H9 (cell line): ENCODE data around the gene TMEM181. TPM values are rescaled to one million over a fixed set of nuclear protein-coding genes. Genes with fewer than 3 reads are reported as not detected.

Experiments
- DNase-seq: peaks from one replicate; pipeline ENCODE4 v3.0.0-alpha.2; 2017
- H2AFZ ChIP-seq: one replicate; pipeline ENCODE4 v1.6.1; 2013; ENCODE audit warnings: mild to moderate bottlenecking, low read length, control low read depth, moderate library complexity
- H2AK5ac ChIP-seq: 2 replicates; pipeline ENCODE4 v1.6.1; 2013; ENCODE audit warnings: low read length, control low read depth, mixed read lengths; ENCODE audit not compliant: insufficient read length
- H2BK120ac ChIP-seq: one replicate; pipeline ENCODE4 v1.6.1; 2013; ENCODE audit warnings: low read depth, mild to moderate bottlenecking, low read length, control low read depth, inconsistent platforms; ENCODE audit not compliant: poor library complexity, severe bottlenecking
- H2BK12ac ChIP-seq: 2 replicates; pipeline ENCODE4 v1.6.1; 2013; ENCODE audit warnings: low read length, control low read depth, mixed read lengths, low read depth; ENCODE audit not compliant: insufficient read length
- H2BK15ac ChIP-seq: 2 replicates; pipeline ENCODE4 v1.6.1; 2013; ENCODE audit warnings: low read depth, low read length, control low read depth
- H2BK20ac ChIP-seq: one replicate; pipeline ENCODE4 v1.6.1; 2013; ENCODE audit warnings: low read depth, mild to moderate bottlenecking, low read length, control low read depth, inconsistent platforms; ENCODE audit not compliant: poor library complexity, severe bottlenecking
- H2BK5ac ChIP-seq: 2 replicates; pipeline ENCODE4 v1.6.1; 2013; ENCODE audit warnings: low read length, control low read depth, mixed read lengths; ENCODE audit not compliant: insufficient read length
- H3K14ac ChIP-seq: 2 replicates; pipeline ENCODE4 v1.6.1; 2013; ENCODE audit warnings: low read length, control low read depth; ENCODE audit not compliant: insufficient read depth
- H3K18ac ChIP-seq: 2 replicates; pipeline ENCODE4 v1.6.1; 2013; ENCODE audit warnings: low read depth, mild to moderate bottlenecking, mixed read lengths, low read length, control low read depth; ENCODE audit not compliant: insufficient read length
- H3K23ac ChIP-seq: 2 replicates; pipeline ENCODE4 v1.6.1; 2013; ENCODE audit warnings: low read length, control low read depth, mixed read lengths, low read depth; ENCODE audit not compliant: insufficient read length
- H3K23me2 ChIP-seq: 2 replicates; pipeline ENCODE4 v1.6.1; 2013; ENCODE audit warnings: low read depth, mild to moderate bottlenecking, mixed read lengths, low read length, control low read depth; ENCODE audit not compliant: insufficient read length, poor library complexity, severe bottlenecking
- H3K27ac ChIP-seq: 2 replicates; pipeline ENCODE4 v1.5.1; 2013; ENCODE audit warnings: low read length, control low read depth, mixed read lengths, low read depth; ENCODE audit not compliant: insufficient read length
- H3K27me3 ChIP-seq: 2 replicates; pipeline ENCODE4 v1.6.1; 2013; ENCODE audit warnings: low read length, control low read depth, inconsistent platforms; ENCODE audit not compliant: insufficient read depth
- H3K4ac ChIP-seq: 2 replicates; pipeline ENCODE4 v1.6.1; 2013; ENCODE audit warnings: low read depth, mild to moderate bottlenecking, control low read depth, inconsistent platforms, low read length, moderate library complexity
- H3K4me1 ChIP-seq: 2 replicates; pipeline ENCODE4 v1.6.1; 2013; ENCODE audit warnings: low read length, control low read depth, inconsistent platforms; ENCODE audit not compliant: insufficient read depth
- H3K4me2 ChIP-seq: 2 replicates; pipeline ENCODE4 v1.6.1; 2013; ENCODE audit warnings: low read length, control low read depth, mixed read lengths; ENCODE audit not compliant: insufficient read length, insufficient read depth
- H3K56ac ChIP-seq: 2 replicates; pipeline ENCODE4 v1.6.1; 2013; ENCODE audit warnings: low read depth, mild to moderate bottlenecking, mixed read lengths, low read length, control low read depth; ENCODE audit not compliant: insufficient read length
- H3K79me1 ChIP-seq: 2 replicates; pipeline ENCODE4 v1.6.1; 2013; ENCODE audit warnings: low read depth, mild to moderate bottlenecking, moderate library complexity, low read length, control low read depth, inconsistent platforms; ENCODE audit not compliant: insufficient read depth, poor library complexity, severe bottlenecking
- H3K79me2 ChIP-seq: 2 replicates; pipeline ENCODE4 v1.6.1; 2013; ENCODE audit warnings: low read length, control low read depth, inconsistent platforms; ENCODE audit not compliant: insufficient read depth
- H3K9ac ChIP-seq: 2 replicates; pipeline ENCODE4 v1.6.1; 2013; ENCODE audit warnings: low read length, control low read depth, mixed read lengths; ENCODE audit not compliant: insufficient read length; ENCODE audit errors: extremely low read depth
- H3K9me3 ChIP-seq: one replicate; pipeline ENCODE4 v1.6.1; 2013; ENCODE audit warnings: low read depth, low read length, inconsistent platforms; ENCODE audit not compliant: control insufficient read depth
- H3T11ph ChIP-seq: one replicate; pipeline ENCODE4 v1.6.1; 2013; ENCODE audit warnings: mild to moderate bottlenecking, low read length, control low read depth, inconsistent platforms
- H4K20me1 ChIP-seq: one replicate; pipeline ENCODE4 v1.6.1; 2013; ENCODE audit not compliant: control insufficient read depth, insufficient read length, insufficient read depth
- H4K5ac ChIP-seq: 2 replicates; pipeline ENCODE4 v1.6.1; 2013; ENCODE audit warnings: low read depth, mild to moderate bottlenecking, mixed read lengths, low read length, control low read depth; ENCODE audit not compliant: insufficient read length
- H4K8ac ChIP-seq: replicated peaks from 2 replicates; pipeline ENCODE4 v1.6.1; 2013; ENCODE audit warnings: low read length, control low read depth, mixed read lengths, low read depth; ENCODE audit not compliant: insufficient read length
- H4K91ac ChIP-seq: 2 replicates; pipeline ENCODE4 v1.6.1; 2013; ENCODE audit warnings: low read depth, mild to moderate bottlenecking, moderate library complexity, mixed read lengths, low read length, control low read depth; ENCODE audit not compliant: insufficient read length
- H3K27ac Mint-ChIP-seq, 3 experiments: 2 replicates in 2 of 3; 3 replicates in 1 of 3; pipeline ENCODE4 v1.8.0; 2020 to 2021; ENCODE audit warnings: mixed read lengths in 3 of 3, mild to moderate bottlenecking in 1 of 3, moderate library complexity in 1 of 3
- H3K27me3 Mint-ChIP-seq: 2 replicates; pipeline ENCODE4 v1.8.0; 2021; ENCODE audit warnings: low read depth, mild to moderate bottlenecking, moderate library complexity, mixed read lengths
- H3K36me3 Mint-ChIP-seq, 3 experiments: 2 replicates in 2 of 3; 3 replicates in 1 of 3; pipeline ENCODE4 v1.8.0; 2020 to 2021; ENCODE audit warnings: low read depth in 3 of 3, mixed read lengths in 3 of 3; ENCODE audit not compliant: insufficient read depth in 1 of 3
- H3K4me1 Mint-ChIP-seq, 2 experiments: 2 replicates each; pipeline ENCODE4 v1.8.0; 2020; ENCODE audit warnings: mixed read lengths in 2 of 2
- H3K4me3 Mint-ChIP-seq, 2 experiments: 2 replicates in 1 of 2; 3 replicates in 1 of 2; pipeline ENCODE4 v1.8.0; 2020 to 2021; ENCODE audit warnings: mild to moderate bottlenecking in 2 of 2, mixed read lengths in 2 of 2, moderate library complexity in 1 of 2
- H3K9me3 Mint-ChIP-seq, 2 experiments: 2 replicates in 1 of 2; 3 replicates in 1 of 2; pipeline ENCODE4 v1.8.0; 2020; ENCODE audit warnings: mild to moderate bottlenecking in 2 of 2, mixed read lengths in 2 of 2, moderate library complexity in 1 of 2
- WGBS: extraction: QIAGEN DNeasy Blood & Tissue Kit; methylation state at CpG from one replicate; pipeline ENCODE4 v1.1.7; 2013; ENCODE audit warnings: missing lambda C conversion rate, low lambda C conversion rate, mixed read lengths; ENCODE audit not compliant: insufficient read length; ENCODE audit errors: extremely low coverage; 5-methylcytosine and 5-hydroxymethylcytosine counted together
- total RNA-seq: library from RNA; stranded (reverse); gene quantifications from 2 replicates; pipeline ENCODE4 v1.2.1, GENCODE V29; 2021
- TF ChIP-seq, protein P1 (sequence below): fragments of 200-600 bp; sonication (generic); conservative IDR thresholded peaks from 3 replicates; pipeline ENCODE4 v1.8.0; 2021; ENCODE audit warnings: antibody characterized with exemption, mild to moderate bottlenecking

TMEM181 gene
- total RNA-seq, 1 experiment from 2014 or later, result 24.4 TPM

DNA sequence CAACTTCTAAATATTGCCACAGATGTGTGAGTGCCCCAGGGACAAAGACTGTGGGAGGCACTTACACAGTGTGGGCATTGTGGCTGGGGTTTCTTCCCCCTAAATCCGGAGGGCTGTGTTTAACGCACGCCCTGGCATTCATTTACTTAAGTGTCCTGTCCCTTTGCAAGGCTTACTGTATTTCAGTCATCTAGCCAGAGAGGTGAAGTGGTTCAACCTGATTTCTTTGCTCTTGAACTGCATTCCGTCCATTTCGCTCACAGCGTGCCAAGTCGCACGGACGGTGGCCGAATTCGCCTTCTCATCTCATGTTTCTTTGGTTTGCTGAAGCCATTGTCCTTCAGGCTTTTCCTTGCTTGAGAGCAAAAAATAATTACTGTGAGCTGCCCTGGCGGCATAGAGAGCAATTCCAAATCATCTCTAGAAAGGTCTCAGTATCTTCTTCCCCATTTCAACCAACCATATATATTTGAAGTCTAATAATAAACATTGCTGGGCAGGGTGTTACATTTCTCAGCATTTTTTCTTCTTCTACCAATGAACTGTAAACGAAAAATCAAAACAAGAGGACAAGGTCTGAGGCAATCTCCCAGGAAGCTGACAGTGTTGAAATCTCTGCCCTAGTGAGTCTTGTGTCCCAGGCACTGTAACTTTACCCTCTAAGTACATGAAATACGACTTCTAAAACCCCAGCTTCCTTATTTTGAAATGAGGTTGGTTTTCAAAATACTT is 106.9 kb downstream of the TMEM181 start:
- Histone ChIP-seq H3K9me3 (no peaks in the 10 kb centered on the region), H2BK15ac (no peak overlapping the region), H4K20me1 (no peaks in the 10 kb centered on the region), H3K27ac (no peak overlapping the region), H3K23me2 (no peaks in the 10 kb centered on the region), H3K9ac (no peak overlapping the region), H3K27me3 (no peaks in the 10 kb centered on the region), H3K56ac (no peak overlapping the region), H4K5ac (no peak overlapping the region), H3K18ac (no peak overlapping the region), H3K79me2 (no peaks in the 10 kb centered on the region), H2BK120ac (no peak overlapping the region), H3K4me1 (no peaks in the 10 kb centered on the region), H3T11ph (no peak overlapping the region), H4K8ac (no peak overlapping the region), H2BK20ac (no peak overlapping the region), H2AFZ (no peak overlapping the region), H4K91ac (no peak overlapping the region), H2BK12ac (no peak overlapping the region), H3K14ac (no peak overlapping the region), H2BK5ac (no peak overlapping the region), H3K79me1 (no peaks in the 10 kb centered on the region), H3K4me2 (no peak overlapping the region), H3K23ac (no peak overlapping the region), H2AK5ac (no peak overlapping the region), H3K4ac (no peak overlapping the region)
- WGBS, result no CpG with 5 or more reads among the region's 14 CpGs
- TF ChIP-seq, protein P1, sequence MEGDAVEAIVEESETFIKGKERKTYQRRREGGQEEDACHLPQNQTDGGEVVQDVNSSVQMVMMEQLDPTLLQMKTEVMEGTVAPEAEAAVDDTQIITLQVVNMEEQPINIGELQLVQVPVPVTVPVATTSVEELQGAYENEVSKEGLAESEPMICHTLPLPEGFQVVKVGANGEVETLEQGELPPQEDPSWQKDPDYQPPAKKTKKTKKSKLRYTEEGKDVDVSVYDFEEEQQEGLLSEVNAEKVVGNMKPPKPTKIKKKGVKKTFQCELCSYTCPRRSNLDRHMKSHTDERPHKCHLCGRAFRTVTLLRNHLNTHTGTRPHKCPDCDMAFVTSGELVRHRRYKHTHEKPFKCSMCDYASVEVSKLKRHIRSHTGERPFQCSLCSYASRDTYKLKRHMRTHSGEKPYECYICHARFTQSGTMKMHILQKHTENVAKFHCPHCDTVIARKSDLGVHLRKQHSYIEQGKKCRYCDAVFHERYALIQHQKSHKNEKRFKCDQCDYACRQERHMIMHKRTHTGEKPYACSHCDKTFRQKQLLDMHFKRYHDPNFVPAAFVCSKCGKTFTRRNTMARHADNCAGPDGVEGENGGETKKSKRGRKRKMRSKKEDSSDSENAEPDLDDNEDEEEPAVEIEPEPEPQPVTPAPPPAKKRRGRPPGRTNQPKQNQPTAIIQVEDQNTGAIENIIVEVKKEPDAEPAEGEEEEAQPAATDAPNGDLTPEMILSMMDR, result no peak
- Mint-ChIP-seq H3K27me3 (peaks cover 10% of the 10 kb centered on the region), H3K9me3 (no peaks in the 10 kb centered on the region), H3K36me3 (no peaks in the 10 kb centered on the region), H3K27ac (no peak overlapping the region), H3K4me3 (no peak overlapping the region), H3K4me1 (peaks cover 17 to 18% of the 10 kb centered on the region in 2 experiments)
- no peak for DNase-seq
